A549 (cell line): ENCODE results near the gene SLITRK4.

Experiments used
- CBX2 ChIP-seq: fragments of 200-600 bp; sonication (generic); IDR thresholded peaks from 2 replicates; pipeline ENCODE4 v1.6.1; 2016; ENCODE audit warnings: low read depth, mild to moderate bottlenecking, borderline replicate concordance
- CHD4 ChIP-seq: fragments of 200-600 bp; sonication (generic); IDR thresholded peaks from 2 replicates; pipeline ENCODE4 v1.6.1; 2016; ENCODE audit warnings: antibody characterized with exemption, mild to moderate bottlenecking, borderline replicate concordance
- EP300 ChIP-seq, 2 experiments: fragments of >200 bp; sonication (Bioruptor Twin); formaldehyde crosslinking; IDR thresholded peaks; 2 replicates in 1 of 2; 3 replicates in 1 of 2; pipeline ENCODE4 v1.6.1; 2016 to 2017
- MAZ ChIP-seq: fragments of 150-350 bp; IDR thresholded peaks from 2 replicates; pipeline ENCODE4 v1.6.1; 2014; ENCODE audit warnings: antibody characterized with exemption, low read depth, low read length, borderline replicate concordance
- POLR2A ChIP-seq: IDR thresholded peaks from 2 replicates; pipeline ENCODE4 v1.6.1; 2012; ENCODE audit warnings: mild to moderate bottlenecking, low read length
- TF ChIP-seq, protein P1 (sequence below): fragments of >200 bp; sonication (Bioruptor Twin); formaldehyde crosslinking; IDR thresholded peaks from 3 replicates; pipeline ENCODE4 v1.5.1; 2016
- TF ChIP-seq, protein P2 (sequence below): IDR thresholded peaks from 2 replicates; pipeline ENCODE4 v1.6.1; 2012
- TF ChIP-seq, protein P3 (sequence below): fragments of 450-650 bp; IDR thresholded peaks from 2 replicates; pipeline ENCODE4 v1.6.1; 2014; ENCODE audit warnings: antibody characterized with exemption

DNA sequence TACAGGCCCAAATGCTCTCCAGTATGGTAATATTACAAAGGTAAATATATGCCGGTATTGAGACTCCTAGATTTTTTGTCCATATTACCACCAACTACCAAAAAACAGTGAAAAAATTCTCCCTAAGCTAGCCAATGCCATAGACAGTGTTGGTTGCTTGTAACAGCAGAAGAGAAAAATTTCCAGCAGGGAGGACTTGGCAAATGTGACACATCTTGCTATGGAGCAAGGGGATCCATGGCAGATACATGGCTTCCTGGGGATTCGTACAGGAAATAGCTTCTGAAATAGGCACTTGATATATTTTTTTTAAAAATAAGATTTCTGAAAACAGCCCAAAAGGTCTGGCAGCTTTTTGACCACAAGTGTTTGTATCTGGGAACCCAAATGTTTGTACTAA lies 14.6 kb downstream of the SLITRK4 start:
- TF ChIP-seq, protein P1, sequence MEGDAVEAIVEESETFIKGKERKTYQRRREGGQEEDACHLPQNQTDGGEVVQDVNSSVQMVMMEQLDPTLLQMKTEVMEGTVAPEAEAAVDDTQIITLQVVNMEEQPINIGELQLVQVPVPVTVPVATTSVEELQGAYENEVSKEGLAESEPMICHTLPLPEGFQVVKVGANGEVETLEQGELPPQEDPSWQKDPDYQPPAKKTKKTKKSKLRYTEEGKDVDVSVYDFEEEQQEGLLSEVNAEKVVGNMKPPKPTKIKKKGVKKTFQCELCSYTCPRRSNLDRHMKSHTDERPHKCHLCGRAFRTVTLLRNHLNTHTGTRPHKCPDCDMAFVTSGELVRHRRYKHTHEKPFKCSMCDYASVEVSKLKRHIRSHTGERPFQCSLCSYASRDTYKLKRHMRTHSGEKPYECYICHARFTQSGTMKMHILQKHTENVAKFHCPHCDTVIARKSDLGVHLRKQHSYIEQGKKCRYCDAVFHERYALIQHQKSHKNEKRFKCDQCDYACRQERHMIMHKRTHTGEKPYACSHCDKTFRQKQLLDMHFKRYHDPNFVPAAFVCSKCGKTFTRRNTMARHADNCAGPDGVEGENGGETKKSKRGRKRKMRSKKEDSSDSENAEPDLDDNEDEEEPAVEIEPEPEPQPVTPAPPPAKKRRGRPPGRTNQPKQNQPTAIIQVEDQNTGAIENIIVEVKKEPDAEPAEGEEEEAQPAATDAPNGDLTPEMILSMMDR: no peak
- no peak for TF ChIP-seq CBX2
- TF ChIP-seq, protein P2, sequence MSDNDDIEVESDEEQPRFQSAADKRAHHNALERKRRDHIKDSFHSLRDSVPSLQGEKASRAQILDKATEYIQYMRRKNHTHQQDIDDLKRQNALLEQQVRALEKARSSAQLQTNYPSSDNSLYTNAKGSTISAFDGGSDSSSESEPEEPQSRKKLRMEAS: no peak
- no peak for TF ChIP-seq MAZ
- TF ChIP-seq POLR2A: no peak
- no peak for TF ChIP-seq EP300 (IDR thresholded peaks at IDR 0.05)
- no peak for TF ChIP-seq CHD4
- TF ChIP-seq, protein P3, sequence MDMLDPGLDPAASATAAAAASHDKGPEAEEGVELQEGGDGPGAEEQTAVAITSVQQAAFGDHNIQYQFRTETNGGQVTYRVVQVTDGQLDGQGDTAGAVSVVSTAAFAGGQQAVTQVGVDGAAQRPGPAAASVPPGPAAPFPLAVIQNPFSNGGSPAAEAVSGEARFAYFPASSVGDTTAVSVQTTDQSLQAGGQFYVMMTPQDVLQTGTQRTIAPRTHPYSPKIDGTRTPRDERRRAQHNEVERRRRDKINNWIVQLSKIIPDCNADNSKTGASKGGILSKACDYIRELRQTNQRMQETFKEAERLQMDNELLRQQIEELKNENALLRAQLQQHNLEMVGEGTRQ: no peak
